Fibroblast of skin of abdomen (primary cell): ENCODE measurements around the gene PRKG1.
A peak's percentile ranks its signal among the peaks of the same experiment; 100 is the strongest.
"Not testable (repeated sequence)": the region's sequence is repeated elsewhere in the genome, so short reads cannot be mapped to it uniquely, and the experiment has no call there.

Experiments used
- DNase-seq: peaks from one replicate; pipeline ENCODE4 v3.0.0-alpha.2; 2013

PRKG1 gene

DNA sequence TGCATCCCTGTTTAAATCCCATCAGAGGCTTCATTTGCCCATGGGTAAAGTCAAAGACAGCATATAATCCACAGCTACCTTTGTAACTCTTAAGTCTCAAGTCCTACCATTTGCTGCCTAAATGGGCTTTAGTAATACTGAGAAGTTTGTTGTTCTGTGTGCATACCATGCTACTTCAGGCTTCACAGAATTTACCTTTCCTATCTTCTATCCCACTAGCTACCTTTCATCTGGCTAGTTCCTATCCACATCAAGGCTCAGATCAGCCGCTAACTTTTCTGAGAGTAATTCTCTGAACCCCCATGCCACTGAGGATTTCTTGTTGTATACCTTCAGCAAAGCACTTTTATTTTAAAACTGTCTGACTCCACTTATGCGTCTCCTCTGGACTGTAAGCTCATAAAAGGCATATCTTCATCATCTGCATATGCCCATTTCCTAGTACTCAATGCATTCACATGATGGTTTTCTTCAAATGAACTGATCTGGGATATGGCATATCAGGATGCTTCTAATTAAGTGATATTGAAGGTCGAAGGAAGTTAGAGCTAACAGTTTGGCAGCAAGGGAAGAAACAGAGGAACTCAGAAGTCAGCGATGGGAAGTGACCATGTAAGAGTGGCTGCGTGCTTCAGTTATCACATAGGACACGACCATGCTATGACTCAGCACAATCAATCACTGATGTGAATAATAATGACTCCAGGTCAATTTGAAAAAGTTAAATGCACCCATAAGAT is 955.9 kb downstream of the PRKG1 start:
- DNase-seq = no peak

- no peak for DNase-seq
These were observed 956.7 kb downstream of the PRKG1 start for GRCh38 chr10:52030975-52031374.

DNA sequence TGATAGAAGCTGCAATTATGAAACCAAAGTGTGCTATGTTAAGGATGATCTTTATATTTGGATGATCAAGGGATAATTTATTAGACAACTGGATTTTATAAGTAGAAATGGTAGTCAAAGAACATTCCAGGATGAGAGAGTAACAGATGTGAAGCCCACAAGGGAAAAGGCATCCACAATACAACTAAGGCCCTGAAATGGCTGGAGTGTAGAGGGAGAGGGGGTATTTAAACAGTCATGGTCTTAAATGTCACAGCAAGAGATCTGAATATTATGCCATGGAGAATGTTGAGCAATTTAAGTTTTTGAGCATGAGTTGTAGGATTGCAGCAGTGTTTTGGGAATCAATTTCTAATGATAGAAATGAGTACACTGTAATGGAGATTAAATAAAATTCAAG is 957.5 kb downstream of the PRKG1 start:
- DNase-seq = no peak

GRCh38 chr10:52032681-52033629 is 958.7 kb downstream of the PRKG1 start:
- DNase-seq = no peak

DNA sequence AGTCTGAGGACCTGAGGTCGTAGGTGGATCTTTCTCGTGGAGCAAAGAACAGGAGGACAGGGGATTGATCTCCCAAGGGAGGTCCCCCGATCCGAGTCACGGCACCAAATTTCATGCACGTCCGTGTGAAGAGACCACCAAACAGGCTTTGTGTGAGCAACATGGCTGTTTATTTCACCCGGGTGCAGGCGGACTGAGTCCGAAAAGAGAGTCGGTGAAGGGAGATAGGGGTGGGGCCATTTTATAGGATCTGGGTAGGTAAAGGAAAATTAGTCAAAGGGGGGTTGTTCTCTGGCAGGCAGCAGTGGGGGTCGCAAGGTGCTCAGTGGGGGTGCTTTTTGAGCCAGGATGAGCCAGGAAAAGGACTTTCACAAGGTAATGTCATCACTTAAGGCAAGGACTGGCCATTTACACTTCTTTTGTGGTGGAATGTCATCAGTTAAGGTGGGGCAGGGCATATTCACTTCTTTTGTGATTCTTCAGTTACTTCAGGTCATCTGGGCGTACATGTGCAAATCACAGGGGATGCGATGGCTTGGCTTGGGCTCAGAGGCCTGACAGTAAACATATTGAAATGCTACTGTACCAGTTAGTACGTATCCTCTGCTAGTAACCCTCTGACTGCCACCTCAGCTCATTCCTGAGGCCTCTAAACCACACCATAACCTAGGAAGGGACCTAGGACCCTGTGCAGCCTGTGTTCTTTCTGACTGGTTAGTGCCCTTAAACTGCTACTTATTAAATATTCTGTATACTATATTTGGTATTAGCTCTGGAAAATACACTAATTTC is 964.9 kb downstream of the PRKG1 start:
- DNase-seq = not testable (repeated sequence)

DNA sequence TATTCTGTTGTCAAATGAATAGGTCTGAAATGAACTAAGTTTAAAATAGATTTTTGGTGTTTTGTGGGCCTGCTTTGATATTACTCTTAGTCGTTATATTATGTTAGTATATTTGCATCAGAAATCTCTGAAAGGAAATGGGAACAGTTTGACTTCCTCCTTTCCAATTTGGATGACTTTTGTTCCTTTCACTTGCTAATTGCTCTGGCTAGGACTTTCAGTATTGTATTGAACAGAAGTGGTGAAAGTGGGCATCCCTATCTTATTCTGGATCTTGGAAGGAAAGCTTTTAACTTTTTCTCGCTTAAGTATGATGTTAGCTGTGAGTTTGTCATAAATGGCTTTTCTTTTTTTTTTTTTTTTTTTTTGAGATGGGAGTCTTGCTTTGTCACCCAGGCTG is 966.2 kb downstream of the PRKG1 start:
- DNase-seq = no peak

DNA sequence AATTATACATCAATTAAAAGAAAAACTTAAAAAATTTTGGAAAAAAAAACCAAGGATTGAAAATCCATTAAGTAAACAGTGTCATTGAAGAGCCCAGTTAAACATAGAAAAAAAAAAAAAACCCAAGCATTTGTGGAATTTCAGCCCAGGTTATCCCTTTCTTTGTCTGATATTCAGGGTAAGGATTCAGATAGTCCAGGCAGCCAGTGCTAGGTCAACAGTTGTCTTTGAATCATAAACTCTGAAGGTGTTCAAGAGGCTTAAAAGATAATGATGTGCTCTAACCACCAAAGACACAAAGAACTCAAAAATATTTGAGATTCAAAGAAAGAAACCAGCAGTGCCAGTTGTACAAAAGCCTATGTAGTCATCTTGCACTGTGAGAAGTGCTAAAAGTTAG is 969.5 kb downstream of the PRKG1 start:
- no peak for DNase-seq

DNA sequence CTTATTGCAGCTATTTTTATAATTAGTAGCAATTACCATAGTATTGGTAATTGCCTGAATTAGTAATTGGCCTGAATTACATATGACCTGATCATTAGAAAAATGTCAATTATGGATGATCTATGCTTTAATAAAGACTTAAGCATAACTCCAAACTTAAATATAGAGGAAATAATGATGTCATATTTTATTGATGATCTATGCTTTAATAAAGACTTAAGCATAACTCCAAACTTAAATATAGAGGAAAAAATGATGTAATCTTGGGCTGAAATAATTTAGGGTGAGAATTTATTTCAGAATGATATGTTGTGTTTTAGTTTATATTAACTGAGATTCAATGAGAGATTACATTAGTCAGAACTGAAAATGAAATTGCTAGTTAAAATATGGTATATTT is 973.8 kb downstream of the PRKG1 start:
- no peak for DNase-seq

GRCh38 chr10:52050429-52051047 is 976.3 kb downstream of the PRKG1 start:
- DNase-seq = no peak

DNA sequence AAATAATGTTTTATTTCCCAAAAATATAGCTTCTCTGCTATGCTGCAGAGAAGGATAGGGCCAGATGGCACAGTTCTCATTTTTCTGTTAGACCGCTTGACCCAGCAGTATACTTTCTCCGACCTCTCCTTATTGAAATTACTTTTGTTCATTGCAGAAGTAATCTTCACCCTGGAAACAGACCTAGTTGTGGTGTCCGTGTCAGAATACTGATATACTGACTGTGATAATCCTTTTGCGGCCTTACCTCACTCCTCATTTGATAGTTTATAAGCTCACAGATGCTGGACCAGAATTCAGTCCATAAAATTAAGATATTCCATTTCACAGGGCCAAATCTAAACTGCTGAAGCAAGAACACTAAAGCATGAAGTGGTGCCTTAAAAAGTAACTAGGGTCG is 979.2 kb downstream of the PRKG1 start:
- no peak for DNase-seq

DNA sequence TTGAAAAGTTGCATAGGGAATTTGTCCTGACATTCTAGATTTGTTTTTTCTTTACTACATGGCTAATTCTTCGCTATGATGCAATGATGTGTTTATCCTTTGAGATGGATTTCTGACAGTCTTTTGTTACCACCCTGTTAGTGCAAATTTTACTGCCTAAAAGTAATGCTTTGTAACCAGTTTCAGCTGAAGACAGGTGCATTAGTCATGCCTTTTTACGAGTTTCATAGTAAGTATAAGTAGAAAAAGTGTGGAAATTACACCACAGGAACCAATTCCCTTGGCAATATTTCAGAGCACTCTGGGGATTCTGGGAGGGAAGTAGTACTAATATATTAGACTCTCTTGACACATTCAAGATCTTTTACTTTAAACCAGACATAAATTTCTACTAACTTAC is 982.0 kb downstream of the PRKG1 start:
- DNase-seq = peak; percentile 13

DNA sequence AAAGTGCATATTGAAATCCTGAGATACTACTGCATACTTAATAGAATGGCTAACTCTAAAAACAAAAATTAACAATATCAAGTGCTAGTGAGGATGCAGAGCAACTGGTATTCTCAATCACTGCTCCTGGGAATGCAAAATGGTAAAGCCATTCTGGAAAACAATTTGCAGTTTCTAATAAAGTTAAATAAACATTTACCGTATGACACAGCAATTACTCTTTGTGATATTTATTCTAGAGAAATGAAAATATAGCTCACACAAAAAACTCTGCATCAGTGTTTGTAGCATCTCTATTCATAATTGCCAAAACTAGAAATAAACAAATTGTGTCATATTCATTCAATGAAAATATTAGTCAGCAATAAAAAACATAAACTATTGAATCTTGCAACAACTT is 984.8 kb downstream of the PRKG1 start:
- no peak for DNase-seq

DNA sequence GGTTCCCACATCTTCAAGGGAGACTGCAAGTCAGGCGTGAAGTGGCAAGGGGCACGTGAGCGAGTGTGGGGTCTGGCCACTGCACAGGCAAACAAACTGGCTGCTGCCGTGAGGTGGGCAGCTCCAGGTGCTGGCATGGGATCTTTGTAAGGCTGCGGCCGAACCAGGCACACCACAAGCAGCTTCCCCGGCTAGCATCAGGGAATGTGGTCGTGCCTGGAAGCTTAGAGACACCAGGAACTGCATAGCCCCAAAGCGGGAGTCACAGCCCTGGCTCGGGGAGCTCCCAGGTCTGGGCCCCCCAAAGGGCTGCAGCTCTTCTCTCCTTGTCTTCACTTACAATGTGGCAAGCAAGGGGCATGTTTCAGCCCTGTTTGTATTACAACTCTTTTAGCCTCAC is 988.9 kb downstream of the PRKG1 start:
- DNase-seq = no peak

DNA sequence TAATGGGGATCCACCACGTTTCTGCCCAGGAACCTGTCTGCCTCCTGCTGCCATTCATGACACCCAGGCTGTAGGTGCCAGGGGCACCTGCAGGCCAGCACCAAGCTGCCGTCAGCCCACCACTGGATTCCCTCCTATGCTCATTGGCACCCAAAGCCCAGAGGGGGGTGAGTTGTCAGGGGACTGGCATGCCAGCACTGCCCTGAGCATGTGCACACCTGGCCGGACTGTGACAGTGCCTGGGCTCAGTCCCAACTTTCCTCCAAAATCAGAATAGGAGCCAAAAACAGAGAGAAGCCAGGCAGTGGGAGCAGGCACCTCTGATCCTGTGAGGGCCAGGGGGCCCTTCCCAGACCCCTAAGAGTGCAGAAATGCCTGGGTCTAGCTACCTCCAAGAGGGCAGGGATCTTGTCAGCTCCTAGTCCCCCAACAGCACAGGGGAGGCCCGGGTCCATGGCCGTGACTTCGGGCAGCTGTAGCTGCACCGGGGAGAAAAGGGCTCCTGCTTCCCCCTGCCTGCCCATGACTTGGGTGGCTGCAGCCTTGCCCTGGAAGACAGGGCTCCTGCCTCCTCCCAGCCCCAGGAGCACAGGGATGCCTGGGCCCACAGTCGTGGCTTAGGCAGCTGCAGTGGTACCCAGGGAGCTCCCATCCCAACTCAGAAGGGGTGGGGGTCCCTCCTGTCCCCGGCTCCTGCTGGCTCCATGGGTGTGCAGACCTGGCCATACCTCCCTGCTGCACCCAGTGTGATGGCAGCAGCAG is 990.0 kb downstream of the PRKG1 start:
- no peak for DNase-seq

- no peak for DNase-seq
These were observed 992.1 kb downstream of the PRKG1 start for GRCh38 chr10:52066383-52066782.

DNA sequence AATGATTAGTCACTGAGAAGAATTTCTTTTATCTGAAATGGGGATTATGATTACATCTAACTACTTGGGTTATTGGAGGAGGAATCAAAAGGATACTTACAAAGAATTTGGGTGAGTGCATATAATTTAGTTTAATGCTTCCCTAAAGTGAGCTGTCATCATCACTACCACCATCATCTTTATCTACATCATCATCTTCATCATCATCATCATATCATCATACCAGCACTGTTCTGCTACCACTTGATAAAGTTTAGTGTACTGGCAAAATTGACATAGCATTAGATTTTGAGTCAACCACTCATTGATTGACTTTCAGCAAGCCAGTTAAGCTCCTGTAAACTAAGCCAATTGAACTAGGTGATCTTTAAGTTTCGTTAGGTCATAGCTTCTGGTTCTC is 994.2 kb downstream of the PRKG1 start:
- DNase-seq = peak; percentile 8

GRCh38 chr10:52071814-52072213 is 997.5 kb downstream of the PRKG1 start:
- no peak for DNase-seq

DNA sequence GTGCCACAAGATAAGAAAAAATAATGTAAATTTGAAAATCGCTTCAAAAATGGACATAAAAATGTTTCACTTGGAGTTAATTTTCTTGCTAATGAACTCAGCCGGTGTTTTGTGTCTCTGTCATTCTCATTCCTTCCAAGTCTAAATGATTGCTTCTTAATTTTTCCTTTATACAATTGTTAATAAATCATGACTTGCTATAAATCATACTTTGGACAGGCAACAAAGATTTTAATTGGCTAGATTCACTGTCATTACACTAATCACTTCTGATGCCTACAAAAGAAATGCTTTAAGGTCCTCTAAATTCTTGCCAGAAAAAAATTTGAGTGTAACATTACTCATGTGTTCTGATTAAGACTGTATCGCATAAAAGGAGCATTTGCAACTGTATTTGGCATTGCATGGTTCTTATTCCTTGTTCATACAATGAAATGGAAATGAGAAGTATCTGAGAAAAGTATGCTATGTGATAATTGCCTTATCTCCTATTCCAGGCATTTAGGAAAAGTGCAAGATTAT is 1000.3 kb downstream of the PRKG1 start:
- DNase-seq = no peak

DNA sequence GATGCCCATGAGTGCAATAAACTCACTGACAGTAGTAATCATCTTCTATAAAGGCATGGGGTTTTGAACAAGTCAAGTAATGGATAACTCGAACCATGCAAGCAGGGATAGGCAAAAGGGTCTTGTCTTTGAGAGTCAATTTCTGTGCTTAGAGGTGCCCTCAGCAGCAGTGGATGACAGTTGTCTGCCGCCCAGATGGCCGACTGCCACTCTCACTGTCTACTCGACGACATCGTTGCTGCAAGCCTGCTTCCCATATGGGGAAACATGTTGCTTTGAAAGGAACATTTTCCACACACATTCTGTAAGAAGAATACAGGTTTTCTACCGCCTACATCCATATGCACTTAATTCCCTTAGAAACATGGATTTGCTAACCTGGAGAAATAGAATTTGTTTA is 1003.5 kb downstream of the PRKG1 start:
- no peak for DNase-seq

DNA sequence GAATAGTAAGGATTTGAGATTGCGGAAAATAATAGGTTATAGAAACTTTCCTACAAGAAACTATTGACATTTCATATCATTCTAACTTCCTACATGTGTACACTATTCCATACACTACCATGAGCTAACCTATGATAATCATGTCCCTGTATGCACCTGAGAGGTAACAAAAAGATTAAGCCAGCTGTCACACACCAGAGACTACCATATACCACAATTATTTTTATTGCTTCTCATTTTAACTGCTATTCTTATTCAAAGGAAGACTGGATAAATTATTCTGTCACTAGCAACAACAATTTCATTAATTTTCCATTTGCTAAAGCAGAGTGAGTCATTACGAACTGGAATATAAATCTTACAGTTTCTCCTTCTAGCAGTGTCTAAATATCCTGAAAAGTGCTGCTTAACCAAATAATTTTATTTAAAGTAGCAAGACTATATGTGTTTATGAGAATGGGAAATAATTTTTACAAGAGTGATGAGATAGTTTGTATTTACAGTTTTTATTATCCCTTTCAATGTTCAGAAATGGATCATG is 1004.2 kb downstream of the PRKG1 start:
- DNase-seq = no peak

DNA sequence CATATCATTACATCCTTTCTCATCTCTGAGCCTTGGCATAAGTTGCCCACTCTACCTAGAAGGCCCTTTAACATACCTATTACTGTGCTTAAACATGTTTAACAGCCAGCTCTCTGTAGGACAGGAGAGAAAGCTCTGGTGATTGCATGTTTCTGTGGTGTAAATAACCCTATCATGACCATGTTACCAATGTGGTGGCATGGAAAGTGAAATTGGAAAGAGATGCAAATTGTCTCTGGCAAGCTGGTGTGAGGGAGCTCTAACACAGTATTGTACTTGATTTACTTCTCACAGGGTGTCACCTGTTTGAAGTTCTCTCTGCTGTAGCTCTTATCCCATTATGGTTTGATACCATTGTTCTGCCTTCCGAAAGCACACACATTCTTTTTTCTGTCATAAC is 1008.0 kb downstream of the PRKG1 start:
- no peak for DNase-seq
